ENCODE data around the gene OBSCN.

Gene OBSCN

GRCh38 chr1:228370941-228371740, 163.3 kb downstream of the OBSCN start:
- DNase-seq (ENCODE audit: low spot score): no peak

- DNase-seq (ENCODE audit: low spot score): no peak
Measured at GRCh38 chr1:228371741-228372182, 163.9 kb downstream of the OBSCN start.

- no peak for DNase-seq (ENCODE audit: low spot score)
Measured at GRCh38 chr1:228372183-228373003, 164.5 kb downstream of the OBSCN start.

- no peak for DNase-seq (ENCODE audit: low spot score)
Measured at GRCh38 chr1:228373004-228373680, 165.3 kb downstream of the OBSCN start.

GRCh38 chr1:228373681-228374571, 166.1 kb downstream of the OBSCN start:
- no peak for DNase-seq (ENCODE audit: low spot score)

- DNase-seq (ENCODE audit: low spot score): no peak
Measured at GRCh38 chr1:228374711-228375577, 167.1 kb downstream of the OBSCN start.

- no peak for DNase-seq (ENCODE audit: low spot score)
Measured at GRCh38 chr1:228375578-228376261, 167.9 kb downstream of the OBSCN start.

GRCh38 chr1:228376262-228376628, 168.4 kb downstream of the OBSCN start:
- DNase-seq (ENCODE audit: low spot score): no peak

- DNase-seq (ENCODE audit: low spot score): no peak
Measured at GRCh38 chr1:228376651-228377631, 169.1 kb downstream of the OBSCN start.

- DNase-seq (ENCODE audit: low spot score): no peak
Measured at GRCh38 chr1:228377664-228378089, 169.8 kb downstream of the OBSCN start.

- DNase-seq (ENCODE audit: low spot score): no peak
Measured at GRCh38 chr1:228378090-228378872, 170.4 kb downstream of the OBSCN start.

GRCh38 chr1:228378873-228379460, 171.1 kb downstream of the OBSCN start:
- DNase-seq (ENCODE audit: low spot score): no peak

- DNase-seq (ENCODE audit: low spot score): no peak
Measured at GRCh38 chr1:228379666-228380065, 171.8 kb downstream of the OBSCN start.

GRCh38 chr1:228381356-228381755, 173.5 kb downstream of the OBSCN start:
- no peak for DNase-seq (ENCODE audit: low spot score)

GRCh38 chr1:228383773-228384172, 175.9 kb downstream of the OBSCN start:
- no peak for DNase-seq (ENCODE audit: low spot score)

- DNase-seq (ENCODE audit: low spot score): no peak
Measured at GRCh38 chr1:228385232-228385631, 177.4 kb downstream of the OBSCN start.

- no peak for DNase-seq (ENCODE audit: low spot score)
Measured at GRCh38 chr1:228387321-228387720, 179.5 kb downstream of the OBSCN start.

GRCh38 chr1:228390649-228391048, 182.8 kb downstream of the OBSCN start:
- DNase-seq (ENCODE audit: low spot score): no peak
